Sigmoid colon (tissue), 3 donors: ENCODE data around the gene ACAN.

Source experiments
- POLR2A ChIP-seq, 2 donors: fragments of 450-650 bp; IDR thresholded peaks; one replicate each; pipeline ENCODE4 v1.6.1; 2016; ENCODE audit warnings: antibody characterized with exemption in 2 of 2, mild to moderate bottlenecking in 2 of 2, moderate library complexity in 2 of 2
- TF ChIP-seq, protein P1 (sequence below), 4 experiments: fragments of 450-650 bp in 3 of 4; fragments of 200-600 bp in 1 of 4; IDR thresholded peaks; one replicate each; pipeline ENCODE4 v1.5.1; 2016 to 2019; ENCODE audit warnings: antibody characterized with exemption in 4 of 4, mild to moderate bottlenecking in 3 of 4, moderate library complexity in 2 of 4

DNA sequence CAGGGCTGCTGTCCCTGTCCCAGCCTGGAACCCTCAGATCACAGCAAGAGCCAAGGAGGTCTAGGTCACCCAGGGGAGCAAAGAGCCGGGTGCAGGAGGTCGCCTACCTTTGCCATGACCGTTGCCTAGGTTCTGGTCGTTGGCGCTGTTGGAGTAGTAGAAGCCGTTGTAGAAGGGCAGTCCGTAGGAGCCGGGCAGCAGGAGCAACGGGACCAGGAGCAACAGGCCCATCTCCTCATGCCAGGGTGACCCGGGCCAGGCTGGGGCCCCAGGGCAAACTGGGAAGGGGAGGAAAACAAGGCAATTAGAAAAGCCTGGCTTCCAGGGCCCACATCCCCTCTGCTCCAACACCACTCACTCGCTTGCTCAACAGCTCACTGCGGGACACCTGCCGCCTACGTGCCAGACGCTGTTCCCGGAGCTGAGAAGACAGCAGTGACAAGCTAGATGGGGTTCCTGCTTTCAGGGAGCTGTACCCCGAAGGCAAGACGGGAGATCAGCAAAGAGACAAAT is 83.9 kb downstream of the ACAN start:
- TF ChIP-seq POLR2A (IDR thresholded peaks at IDR 0.05) = no peak
- TF ChIP-seq, protein P1, sequence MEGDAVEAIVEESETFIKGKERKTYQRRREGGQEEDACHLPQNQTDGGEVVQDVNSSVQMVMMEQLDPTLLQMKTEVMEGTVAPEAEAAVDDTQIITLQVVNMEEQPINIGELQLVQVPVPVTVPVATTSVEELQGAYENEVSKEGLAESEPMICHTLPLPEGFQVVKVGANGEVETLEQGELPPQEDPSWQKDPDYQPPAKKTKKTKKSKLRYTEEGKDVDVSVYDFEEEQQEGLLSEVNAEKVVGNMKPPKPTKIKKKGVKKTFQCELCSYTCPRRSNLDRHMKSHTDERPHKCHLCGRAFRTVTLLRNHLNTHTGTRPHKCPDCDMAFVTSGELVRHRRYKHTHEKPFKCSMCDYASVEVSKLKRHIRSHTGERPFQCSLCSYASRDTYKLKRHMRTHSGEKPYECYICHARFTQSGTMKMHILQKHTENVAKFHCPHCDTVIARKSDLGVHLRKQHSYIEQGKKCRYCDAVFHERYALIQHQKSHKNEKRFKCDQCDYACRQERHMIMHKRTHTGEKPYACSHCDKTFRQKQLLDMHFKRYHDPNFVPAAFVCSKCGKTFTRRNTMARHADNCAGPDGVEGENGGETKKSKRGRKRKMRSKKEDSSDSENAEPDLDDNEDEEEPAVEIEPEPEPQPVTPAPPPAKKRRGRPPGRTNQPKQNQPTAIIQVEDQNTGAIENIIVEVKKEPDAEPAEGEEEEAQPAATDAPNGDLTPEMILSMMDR (IDR thresholded peaks at IDR 0.05) = no peak
